Measurements from ENCODE around the gene TMC5.

- TF ChIP-seq EP300 (IDR thresholded peaks at IDR 0.05): no peak
- TF ChIP-seq CTCF (IDR thresholded peaks at IDR 0.05): peak; percentile 47 to 74 (median 70)
- no peak for TF ChIP-seq POLR2AphosphoS5 (IDR thresholded peaks at IDR 0.05)
Observed at GRCh38 chr16:19502395-19503131, 84.9 kb downstream of the TMC5 start.

All from upper lobe of left lung (tissue), 4 donors.